H1 (cell line): ENCODE data around the gene ANK3. TPM values are rescaled to one million over a fixed set of nuclear protein-coding genes. Genes with fewer than 3 reads are reported as not detected.

Experiments used
- BRCA1 ChIP-seq: IDR thresholded peaks from 2 replicates; pipeline ENCODE4 v1.6.1; 2012; ENCODE audit warnings: low read depth, low read length, improper control_type of control experiment
- JUN ChIP-seq: IDR thresholded peaks from 2 replicates; pipeline ENCODE4 v1.6.1; 2011; ENCODE audit warnings: low read depth, mild to moderate bottlenecking, improper control_type of control experiment, low read length
- POLR2A ChIP-seq, 2 experiments: IDR thresholded peaks; 1 replicate in 1 of 2; 2 replicates in 1 of 2; pipeline ENCODE4 v1.6.1; 2011; ENCODE audit warnings: low read depth in 2 of 2, low read length in 2 of 2, mild to moderate bottlenecking in 2 of 2; ENCODE audit errors: control extremely low read depth in 1 of 2
- SIRT6 ChIP-seq: IDR thresholded peaks from one replicate; pipeline ENCODE4 v1.7.1; 2012; ENCODE audit warnings: low read length, inconsistent platforms
- TEAD4 ChIP-seq: IDR thresholded peaks from 2 replicates; pipeline ENCODE4 v1.6.1; 2012; ENCODE audit warnings: low read depth, low read length, inconsistent platforms, mixed read lengths
- polyA plus RNA-seq, 7 experiments: library from polyadenylated mRNA; depleted of rRNA in 3 of 7; stranded (reverse) in 5 of 7; unstranded in 2 of 7; fragments of >200 nt in 5 of 7; fragments of 200-250 nt in 2 of 7; gene quantifications; 1 replicate in 5 of 7; 2 replicates in 1 of 7; 4 replicates in 1 of 7; pipeline versions ENCODE4 v1.2.1 to v1.2.3, GENCODE V29; 2011 to 2013; ENCODE audit warnings: missing spikeins in 2 of 7, mixed read lengths in 2 of 7
- total RNA-seq: library from RNA; stranded (reverse); fragmentation: NEBNext Ultra II Directional; extraction: Animal tissue kit (Norgen Biotek cat#: 25700); gene quantifications from 2 replicates; pipeline ENCODE4 v1.2.1, GENCODE V29; 2021
- TF ChIP-seq, protein P1 (sequence below): IDR thresholded peaks from 2 replicates; pipeline ENCODE4 v1.6.1; 2011; ENCODE audit warnings: low read depth, mild to moderate bottlenecking, low read length; ENCODE audit not compliant: insufficient read depth

The ANK3 gene
- total and polyA plus RNA-seq, 2 of the 8 experiments (the other 6 are each of a cell fraction or from before 2014, with no cell fraction given) = 18.1 to 67.9 TPM

GRCh38 chr10:60148266-60148840 lies 241.3 kb downstream of the ANK3 start (continued):
- TF ChIP-seq BRCA1 = no peak
- TF ChIP-seq JUN = no peak
- TF ChIP-seq, protein P1, sequence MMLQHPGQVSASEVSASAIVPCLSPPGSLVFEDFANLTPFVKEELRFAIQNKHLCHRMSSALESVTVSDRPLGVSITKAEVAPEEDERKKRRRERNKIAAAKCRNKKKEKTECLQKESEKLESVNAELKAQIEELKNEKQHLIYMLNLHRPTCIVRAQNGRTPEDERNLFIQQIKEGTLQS = no peak
- no peak for TF ChIP-seq POLR2A (IDR thresholded peaks at IDR 0.05; ENCODE audit: control extremely low read depth in 1 of 2, low read depth in 2 of 2, low read length in 2 of 2)
- TF ChIP-seq TEAD4 = no peak
- TF ChIP-seq SIRT6 = no peak
